ENCODE data around the gene ZBED2.

ZBED2 gene

GRCh38 chr3:111571907-111572460 is 23.2 kb downstream of the ZBED2 start:
- Histone ChIP-seq H3K4me2 (ENCODE audit: low read length) (no peak overlapping the region), H3K9me3 (ENCODE audit: control insufficient read depth, low read length) (no peaks in the 10 kb centered on the region), H3K27me3 (ENCODE audit: control insufficient read depth, insufficient read depth, low read length) (no peaks in the 10 kb centered on the region), H3K79me2 (no peaks in the 10 kb centered on the region), H2AFZ (no peak overlapping the region), H3K9ac (no peak overlapping the region), H3K4me3 (ENCODE audit: low read depth, low read length) (no peak overlapping the region), H3K36me3 (ENCODE audit: control insufficient read depth, insufficient read depth, low read length) (no peaks in the 10 kb centered on the region), H3K27ac (no peak overlapping the region), H3K4me1 (no peaks in the 10 kb centered on the region)
- TF ChIP-seq CTCF (IDR thresholded peaks at IDR 0.05) = no peak

GRCh38 chr3:111571282-111571681 is 23.9 kb downstream of the ZBED2 start:
- H3K79me2 ChIP-seq = no peaks in the 10 kb centered on the region
- no peak overlapping the region for H3K9ac ChIP-seq
- H3K4me2 ChIP-seq (ENCODE audit: low read length) = no peak overlapping the region
- no peaks in the 10 kb centered on the region for H3K4me1 ChIP-seq
- H3K4me3 ChIP-seq (ENCODE audit: low read depth, low read length) = no peak overlapping the region
- H3K36me3 ChIP-seq (ENCODE audit: control insufficient read depth, insufficient read depth, low read length) = no peaks in the 10 kb centered on the region
- no peaks in the 10 kb centered on the region for H3K27me3 ChIP-seq (ENCODE audit: control insufficient read depth, insufficient read depth, low read length)
- H3K9me3 ChIP-seq (ENCODE audit: control insufficient read depth, low read length) = no peaks in the 10 kb centered on the region
- H2AFZ ChIP-seq = no peak overlapping the region
- H3K27ac ChIP-seq = no peak overlapping the region
- no peak for TF ChIP-seq CTCF (IDR thresholded peaks at IDR 0.05)

- no peak overlapping the region for H3K27ac ChIP-seq
- H3K79me2 ChIP-seq = no peaks in the 10 kb centered on the region
- H3K9me3 ChIP-seq (ENCODE audit: control insufficient read depth, low read length) = no peaks in the 10 kb centered on the region
- H3K4me2 ChIP-seq (ENCODE audit: low read length) = no peak overlapping the region
- no peaks in the 10 kb centered on the region for H3K36me3 ChIP-seq (ENCODE audit: control insufficient read depth, insufficient read depth, low read length)
- H2AFZ ChIP-seq = no peak overlapping the region
- H3K4me1 ChIP-seq = no peaks in the 10 kb centered on the region
- H3K27me3 ChIP-seq (ENCODE audit: control insufficient read depth, insufficient read depth, low read length) = no peaks in the 10 kb centered on the region
- H3K4me3 ChIP-seq (ENCODE audit: low read depth, low read length) = no peak overlapping the region
- TF ChIP-seq CTCF (IDR thresholded peaks at IDR 0.05) = no peak
- no peak overlapping the region for H3K9ac ChIP-seq
Observed at GRCh38 chr3:111570404-111571030, 24.6 kb downstream of the ZBED2 start.

- Histone ChIP-seq H3K79me2 (no peaks in the 10 kb centered on the region), H3K9ac (no peak overlapping the region), H3K4me2 (ENCODE audit: low read length) (no peak overlapping the region), H2AFZ (no peak overlapping the region), H3K27ac (no peak overlapping the region), H3K4me1 (no peaks in the 10 kb centered on the region), H3K27me3 (ENCODE audit: control insufficient read depth, insufficient read depth, low read length) (no peaks in the 10 kb centered on the region), H3K4me3 (ENCODE audit: low read depth, low read length) (no peak overlapping the region), H3K9me3 (ENCODE audit: control insufficient read depth, low read length) (no peaks in the 10 kb centered on the region), H3K36me3 (ENCODE audit: control insufficient read depth, insufficient read depth, low read length) (no peaks in the 10 kb centered on the region)
- no peak for TF ChIP-seq CTCF (IDR thresholded peaks at IDR 0.05)
Observed at GRCh38 chr3:111568911-111569310, 26.2 kb downstream of the ZBED2 start.

GRCh38 chr3:111568355-111568754 is 26.8 kb downstream of the ZBED2 start:
- H3K27ac ChIP-seq = no peak overlapping the region
- no peaks in the 10 kb centered on the region for H3K79me2 ChIP-seq
- H3K9me3 ChIP-seq (ENCODE audit: control insufficient read depth, low read length) = no peaks in the 10 kb centered on the region
- no peak overlapping the region for H2AFZ ChIP-seq
- H3K4me3 ChIP-seq (ENCODE audit: low read depth, low read length) = no peak overlapping the region
- no peaks in the 10 kb centered on the region for H3K27me3 ChIP-seq (ENCODE audit: control insufficient read depth, insufficient read depth, low read length)
- H3K4me1 ChIP-seq = no peaks in the 10 kb centered on the region
- TF ChIP-seq CTCF (IDR thresholded peaks at IDR 0.05) = no peak
- H3K4me2 ChIP-seq (ENCODE audit: low read length) = no peak overlapping the region
- H3K9ac ChIP-seq = no peak overlapping the region
- H3K36me3 ChIP-seq (ENCODE audit: control insufficient read depth, insufficient read depth, low read length) = no peaks in the 10 kb centered on the region
